Small intestine (tissue), 7 donors: ENCODE data around the gene MYRF. TPM values are rescaled to one million over a fixed set of nuclear protein-coding genes. Genes with fewer than 3 reads are reported as not detected.

Experiments
- DNase-seq, 2 donors: peaks; one replicate each; pipeline versions ENCODE4 v3.0.0 to v3.0.0-alpha.2; 2013
- FAIRE-seq: peaks from 2 replicates; lab custom pipeline; 2012; peaks lifted over from hg19 to GRCh38; lab: Jason Lieb, UNC
- H3K27ac ChIP-seq, 3 donors: one replicate each; pipeline ENCODE4 v1.5.1; 2013; ENCODE audit warnings: low read length in 2 of 3, mild to moderate bottlenecking in 2 of 3, control low read depth in 1 of 3, inconsistent platforms in 1 of 3, low read depth in 1 of 3, moderate library complexity in 1 of 3
- H3K27me3 ChIP-seq, 3 donors: one replicate each; pipeline ENCODE4 v1.6.1; 2013; ENCODE audit warnings: low read length in 3 of 3, inconsistent platforms in 1 of 3; ENCODE audit not compliant: control insufficient read depth in 3 of 3, insufficient read depth in 3 of 3
- H3K36me3 ChIP-seq, 3 donors: one replicate each; pipeline ENCODE4 v1.6.1; 2013; ENCODE audit warnings: low read length in 3 of 3, inconsistent platforms in 1 of 3, low read depth in 1 of 3, mild to moderate bottlenecking in 1 of 3, moderate library complexity in 1 of 3; ENCODE audit not compliant: control insufficient read depth in 3 of 3, insufficient read depth in 2 of 3
- H3K4me1 ChIP-seq, 3 donors: one replicate each; pipeline ENCODE4 v1.6.1; 2013; ENCODE audit warnings: low read length in 2 of 3, inconsistent platforms in 1 of 3, low read depth in 1 of 3, mild to moderate bottlenecking in 1 of 3, moderate library complexity in 1 of 3; ENCODE audit not compliant: control insufficient read depth in 3 of 3, insufficient read depth in 2 of 3
- H3K4me3 ChIP-seq, 3 donors: one replicate each; pipeline ENCODE4 v1.5.1; 2013; ENCODE audit warnings: low read length in 3 of 3, control low read depth in 1 of 3, inconsistent platforms in 1 of 3, low read depth in 1 of 3, mild to moderate bottlenecking in 1 of 3, moderate library complexity in 1 of 3
- H3K9me3 ChIP-seq, 2 donors: one replicate each; pipeline ENCODE4 v1.6.1; 2013; ENCODE audit warnings: low read depth in 1 of 2, low read length in 1 of 2; ENCODE audit not compliant: control insufficient read depth in 2 of 2, insufficient read depth in 1 of 2
- WGBS, 3 donors: extraction: QIAGEN DNeasy Blood & Tissue Kit; methylation state at CpG; one replicate each; pipeline ENCODE4 v1.1.7; 2013; 5-methylcytosine and 5-hydroxymethylcytosine counted together
- polyA plus RNA-seq, 4 donors: library from polyadenylated mRNA; stranded (reverse) in 3 of 4; unstranded in 1 of 4; fragments of 200-250 nt in 3 of 4; fragments of 120-200 nt in 1 of 4; gene quantifications; one replicate each; pipeline versions ENCODE4 v1.2.1 to v1.2.3, GENCODE V29; 2013
- donor health status: healthy with polysubstance abuse.
- donor health status: control.
- donor health status: control.
- donor health status: Bipolar disorder and iron deficiency.
- donor health status: healthy.

MYRF gene
- polyA plus RNA-seq, 4 donors, result 19.9 to 48.1 (median 22.3) TPM

- H3K27me3 ChIP-seq, result no peaks in the 10 kb centered on the region
- DNase-seq, result peak in 1 of 2 donors; percentile 42
- 19 to 66% (median 36%) methylated on average over 5 of the region's 5 CpGs for WGBS, 3 donors
- no peak for FAIRE-seq
- peak overlapping the region; percentile 95 for H3K27ac ChIP-seq
- H3K9me3 ChIP-seq, result no peaks in the 10 kb centered on the region
- H3K4me1 ChIP-seq, result peaks cover 3 to 63% (median 6%) of the 10 kb centered on the region in 3 donors
- H3K4me3 ChIP-seq, result peak overlapping the region in 2 of 3 donors; percentile 69 to 87
- H3K36me3 ChIP-seq, result peaks cover 0 to 33% (median 0%) of the 10 kb centered on the region in 3 donors
Observed at GRCh38 chr11:61753672-61754071, 1.2 kb downstream of the MYRF start.

- no peak for FAIRE-seq
- no peaks in the 10 kb centered on the region for H3K9me3 ChIP-seq
- DNase-seq, result peak; percentile 69 to 83
- H3K36me3 ChIP-seq, result peaks cover 0 to 36% (median 0%) of the 10 kb centered on the region in 3 donors
- H3K27me3 ChIP-seq, result no peaks in the 10 kb centered on the region
- H3K27ac ChIP-seq, result peak overlapping the region; percentile 95
- H3K4me1 ChIP-seq, result peaks cover 3 to 59% (median 6%) of the 10 kb centered on the region in 3 donors
- peak overlapping the region in 2 of 3 donors; percentile 69 to 87 for H3K4me3 ChIP-seq
- 40 to 72% (median 57%) methylated on average over 31 of the region's 31 CpGs for WGBS, 3 donors
Observed at GRCh38 chr11:61754534-61755482, 2.4 kb downstream of the MYRF start.

GRCh38 chr11:61756147-61756451 is 3.7 kb downstream of the MYRF start:
- H3K4me1 ChIP-seq, result peaks cover 3 to 60% (median 6%) of the 10 kb centered on the region in 3 donors
- DNase-seq (no peak), FAIRE-seq (no peak)
- no peaks in the 10 kb centered on the region for H3K9me3 ChIP-seq
- no peaks in the 10 kb centered on the region for H3K27me3 ChIP-seq
- peak overlapping the region; percentile 95 for H3K27ac ChIP-seq
- peaks cover 0 to 45% (median 0%) of the 10 kb centered on the region in 3 donors for H3K36me3 ChIP-seq
- peak overlapping the region in 2 of 3 donors; percentile 8 to 14 for H3K4me3 ChIP-seq
- WGBS, 3 donors, result 19 to 55% (median 33%) methylated on average over 4 of the region's 4 CpGs

GRCh38 chr11:61756452-61757212 is 4.2 kb downstream of the MYRF start:
- no peak for FAIRE-seq
- H3K36me3 ChIP-seq, result peaks cover 0 to 50% (median 0%) of the 10 kb centered on the region in 3 donors
- DNase-seq, result peak; percentile 97
- H3K27me3 ChIP-seq, result no peaks in the 10 kb centered on the region
- peak overlapping the region in 2 of 3 donors; percentile 14 to 25 for H3K4me3 ChIP-seq
- peak overlapping the region; percentile 95 for H3K27ac ChIP-seq
- peaks cover 3 to 64% (median 6%) of the 10 kb centered on the region in 3 donors for H3K4me1 ChIP-seq
- WGBS, 3 donors, result 8 to 51% (median 14%) methylated on average over 9 of the region's 9 CpGs
- no peaks in the 10 kb centered on the region for H3K9me3 ChIP-seq

- Histone ChIP-seq H3K9me3 (no peaks in the 10 kb centered on the region), H3K4me1 (peaks cover 3 to 61% (median 6%) of the 10 kb centered on the region in 3 donors), H3K36me3 (peaks cover 0 to 54% (median 0%) of the 10 kb centered on the region in 3 donors), H3K27me3 (no peaks in the 10 kb centered on the region), H3K4me3 (peak overlapping the region in 1 of 3 donors; percentile 25), H3K27ac (peak overlapping the region; percentile 92 to 95 (median 95))
- 25 to 61% (median 47%) methylated on average over 15 of the region's 15 CpGs for WGBS, 3 donors
- peak in 1 of 2 donors; percentile 50 for DNase-seq
- FAIRE-seq, result no peak
Observed at GRCh38 chr11:61757213-61757862, 4.9 kb downstream of the MYRF start.

- Histone ChIP-seq H3K4me3 (no peak overlapping the region), H3K9me3 (no peaks in the 10 kb centered on the region), H3K27ac (no peak overlapping the region), H3K4me1 (peaks cover 3 to 57% (median 5%) of the 10 kb centered on the region in 3 donors), H3K36me3 (peaks cover 0 to 64% (median 0%) of the 10 kb centered on the region in 3 donors), H3K27me3 (no peaks in the 10 kb centered on the region)
- no peak for DNase-seq
- no peak for FAIRE-seq
- WGBS, 3 donors, result 71 to 80% (median 74%) methylated on average over 7 to 13 of the region's 13 CpGs
Observed at GRCh38 chr11:61760946-61761345, 8.5 kb downstream of the MYRF start.

- no peak for DNase-seq
- 75 to 82% (median 80%) methylated on average over 11 of the region's 11 CpGs for WGBS, 3 donors
- peaks cover 0 to 56% (median 3%) of the 10 kb centered on the region in 3 donors for H3K4me1 ChIP-seq
- H3K27me3 ChIP-seq, result no peaks in the 10 kb centered on the region
- peaks cover 0 to 67% (median 0%) of the 10 kb centered on the region in 3 donors for H3K36me3 ChIP-seq
- FAIRE-seq, result no peak
- no peak overlapping the region for H3K27ac ChIP-seq
- H3K9me3 ChIP-seq, result no peaks in the 10 kb centered on the region
- H3K4me3 ChIP-seq, result no peak overlapping the region
Observed at GRCh38 chr11:61761440-61762222, 9.2 kb downstream of the MYRF start.
